K562 (cell line): ENCODE measurements around the gene NKX6-2. TPM values are rescaled to one million over a fixed set of nuclear protein-coding genes. Genes with fewer than 3 reads are reported as not detected.

Source experiments
- ATAC-seq: fragments of 200-7000 bp; cut with Tn5 transposase; 3 replicates; pipeline ENCODE4 v1.9.1; 2020; ENCODE audit warnings: moderate library complexity
- BruUV-seq: library from RNA; stranded (reverse); fragments of 400-500 nt; replicated peaks from 2 replicates; lab custom pipeline; 2021; lab: Mats Ljungman, UMichigan
- CTCF ChIA-PET: fragments of 300-600 bp; formaldehyde crosslinking; extraction: SDS; loops from one replicate; lab custom pipeline; 2021; ENCODE audit warnings: low intra/inter-chr PET ratio; lab: Yijun Ruan, JAX
- POLR2A ChIA-PET: fragments of 300-600, 350-650 bp; sonication (Branson Sonifier 250); formaldehyde crosslinking; extraction: SDS; loops from one replicate; lab custom pipeline; 2021; ENCODE audit warnings: antibody characterized with exemption, inconsistent platforms; lab: Yijun Ruan, JAX
- DNase-seq, 4 experiments: peaks; one replicate each; pipeline versions ENCODE4 v3.0.0 to v3.0.0-alpha.2; 2011 to 2018; ENCODE audit warnings: low spot score in 3 of 4, mixed read lengths in 3 of 4; ENCODE audit errors: extremely low read depth in 1 of 4
- FAIRE-seq: peaks from 2 replicates; lab custom pipeline; 2011; peaks lifted over from hg19 to GRCh38; lab: Jason Lieb, UNC
- H2AFZ ChIP-seq: 2 replicates; pipeline ENCODE4 v1.6.0; 2011; ENCODE audit warnings: low read depth, low read length, control low read depth, inconsistent platforms
- H3K27ac ChIP-seq: fragments of 200-600 bp; 3 replicates; pipeline ENCODE4 v1.8.0; 2011; ENCODE audit warnings: low read depth, mild to moderate bottlenecking, control low read depth, inconsistent platforms, low read length, moderate library complexity, mixed read lengths; ENCODE audit errors: extremely low read depth
- H3K27me3 ChIP-seq, 2 experiments: fragments of 300-600 bp in 1 of 2; 2 replicates in 1 of 2; 3 replicates in 1 of 2; pipeline versions ENCODE4 v1.6.0 to v1.8.0; 2011; ENCODE audit warnings: inconsistent platforms in 2 of 2, low read length in 2 of 2, mild to moderate bottlenecking in 1 of 2, mixed read lengths in 1 of 2, moderate library complexity in 1 of 2; ENCODE audit not compliant: control insufficient read depth in 2 of 2, insufficient read depth in 2 of 2
- H3K36me3 ChIP-seq: fragments of 300-600 bp; 3 replicates; pipeline ENCODE4 v1.8.0; 2011; ENCODE audit warnings: mild to moderate bottlenecking, low read length, inconsistent platforms; ENCODE audit not compliant: control insufficient read depth, insufficient read depth
- H3K4me1 ChIP-seq, 2 experiments: fragments of 200-600 bp in 1 of 2; replicated peaks in 1 of 2; 2 replicates in 1 of 2; 3 replicates in 1 of 2; pipeline versions ENCODE4 v1.5.1 to v1.8.0; 2011; ENCODE audit warnings: inconsistent platforms in 2 of 2, low read length in 2 of 2, mild to moderate bottlenecking in 1 of 2, mixed read lengths in 1 of 2, moderate library complexity in 1 of 2; ENCODE audit not compliant: control insufficient read depth in 2 of 2, insufficient read depth in 2 of 2
- H3K4me2 ChIP-seq: 2 replicates; pipeline ENCODE4 v1.6.1; 2011; ENCODE audit warnings: low read length, control low read depth, inconsistent platforms, mixed read lengths; ENCODE audit not compliant: insufficient read depth
- H3K4me3 ChIP-seq: fragments of 200-600 bp; sonication (generic), shearing (Covaris generic); 2 replicates; pipeline ENCODE4 v1.5.1; 2016; ENCODE audit warnings: control low read depth, inconsistent platforms
- H3K79me2 ChIP-seq: fragments of 200-600 bp; 3 replicates; pipeline ENCODE4 v1.8.0; 2011; ENCODE audit warnings: low read length, inconsistent platforms; ENCODE audit not compliant: control insufficient read depth, insufficient read depth
- H3K9ac ChIP-seq, 2 experiments: 2 replicates each; pipeline versions ENCODE4 v1.6.0 to v1.6.1; 2011; ENCODE audit warnings: low read depth in 2 of 2, low read length in 2 of 2, control low read depth in 1 of 2, inconsistent platforms in 1 of 2, mild to moderate bottlenecking in 1 of 2, mixed read lengths in 1 of 2; ENCODE audit not compliant: insufficient read depth in 1 of 2
- H3K9me1 ChIP-seq: one replicate; pipeline ENCODE4 v1.6.0; 2011; ENCODE audit warnings: inconsistent platforms, mild to moderate bottlenecking, low read length, moderate library complexity; ENCODE audit not compliant: control insufficient read depth, insufficient read depth
- H3K9me3 ChIP-seq: replicated peaks from 2 replicates; pipeline ENCODE4 v1.5.1; 2011; ENCODE audit warnings: low read depth, low read length, inconsistent platforms; ENCODE audit not compliant: control insufficient read depth, insufficient read depth
- H4K20me1 ChIP-seq: replicated peaks from 2 replicates; pipeline ENCODE4 v1.6.1; 2011; ENCODE audit warnings: low read length, inconsistent platforms, mixed read lengths; ENCODE audit not compliant: control insufficient read depth, insufficient read depth
- CCNT2 ChIP-seq: IDR thresholded peaks from 2 replicates; pipeline ENCODE4 v1.6.1; 2011; ENCODE audit warnings: borderline replicate concordance, low read depth, mild to moderate bottlenecking, moderate library complexity, mixed read lengths, low read length; ENCODE audit not compliant: insufficient read length; ENCODE audit errors: extremely low read depth
- FOXP4 ChIP-seq: sonication (generic); formaldehyde crosslinking; IDR thresholded peaks from 2 replicates; pipeline ENCODE4 v1.8.0; 2022; ENCODE audit warnings: mild to moderate bottlenecking, missing genetic modification reagents, borderline replicate concordance
- NFE2 ChIP-seq: IDR thresholded peaks from 2 replicates; pipeline ENCODE4 v1.6.1; 2014; ENCODE audit warnings: antibody characterized with exemption, low read depth
- TSHZ1 ChIP-seq: fragments of 250-450 bp; sonication (Bioruptor Pico); IDR thresholded peaks from 2 replicates; pipeline ENCODE4 v1.4.0; 2020; ENCODE audit warnings: mild to moderate bottlenecking, moderate library complexity
- ZEB2 ChIP-seq: fragments of 450-650 bp; IDR thresholded peaks from 2 replicates; pipeline ENCODE4 v1.6.1; 2016
- WGBS: fragments of 100-300 bp; shearing (Covaris generic); methylation state at CpG from one replicate; pipeline ENCODE4 v1.1.6; 2016; ENCODE audit warnings: low coverage, mixed read lengths; ENCODE audit not compliant: insufficient coverage; ENCODE audit errors: missing lambda C conversion rate; 5-methylcytosine and 5-hydroxymethylcytosine counted together
- in situ Hi-C: fragments of 300-500 bp; cut with MboI; formaldehyde crosslinking; loops from 4 replicates; pipeline ENCODE4 v1.15.0; 2018; ENCODE audit warnings: inconsistent platforms, mixed read lengths
- intact Hi-C: fragments of 100-400 bp; cut with micrococcal nuclease; formaldehyde crosslinking; loops from 2 replicates; pipeline ENCODE4 v1.14.2; 2022
- polyA plus RNA-seq, 8 experiments: library from polyadenylated mRNA; depleted of rRNA in 4 of 8; stranded (reverse) in 5 of 8; unstranded in 3 of 8; fragments of >200 nt; fragmentation: Nextera tagmentation in 2 of 8; fragmentation: Illumina TruSeq in 1 of 8; extraction: Ambion mirVana in 2 of 8; extraction: Trizol in 1 of 8; gene quantifications; 2 replicates each; pipeline versions ENCODE4 v1.2.1 to v1.2.3, GENCODE V29; 2011 to 2014; ENCODE audit warnings: inconsistent platforms in 1 of 8, missing spikeins in 1 of 8
- total RNA-seq, 7 experiments: library from RNA; depleted of rRNA in 6 of 7; stranded (reverse); fragments of >200 nt in 6 of 7; fragmentation: Illumina TruSeq in 2 of 7; extraction: Trizol in 2 of 7; gene quantifications; 2 replicates each; pipeline versions ENCODE4 v1.2.1 to v1.2.3, GENCODE V29; 2011 to 2021; ENCODE audit warnings: low replicate concordance in 1 of 7

NKX6-2 gene
- total and polyA plus RNA-seq, 9 of the 15 experiments (the other 6 are each of a cell fraction or from before 2014, with no cell fraction given), result 1.0 to 1.6 TPM; not detected in 7

DNA sequence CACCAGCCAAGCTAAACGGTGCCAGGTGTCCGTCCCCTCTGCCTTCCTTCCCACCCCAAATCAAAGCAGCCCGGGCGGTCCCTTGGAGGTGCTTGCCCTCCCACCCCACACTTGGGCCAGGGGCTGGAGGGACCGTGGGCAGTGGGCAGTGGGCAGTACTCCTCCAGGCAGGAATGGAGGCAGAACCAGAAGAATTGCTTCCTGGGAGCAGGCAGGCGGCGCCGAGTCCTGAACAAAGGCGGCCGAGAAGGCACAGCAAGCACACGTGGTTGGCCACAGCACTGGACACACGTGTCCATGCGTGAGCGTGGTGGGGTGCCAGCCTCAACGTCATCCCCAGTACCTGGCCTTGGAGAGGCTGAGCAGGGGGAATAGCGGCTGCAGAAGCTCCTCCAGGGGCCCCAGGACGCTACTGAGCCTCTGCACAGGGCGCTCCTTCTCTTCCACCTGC, 48.4 kb upstream of the NKX6-2 start (continued):
- TF ChIP-seq TSHZ1 (CRISPR knock-in tag), result no peak
- no peak for TF ChIP-seq NFE2
- no peak for TF ChIP-seq FOXP4 (CRISPR knock-in tag)

DNA sequence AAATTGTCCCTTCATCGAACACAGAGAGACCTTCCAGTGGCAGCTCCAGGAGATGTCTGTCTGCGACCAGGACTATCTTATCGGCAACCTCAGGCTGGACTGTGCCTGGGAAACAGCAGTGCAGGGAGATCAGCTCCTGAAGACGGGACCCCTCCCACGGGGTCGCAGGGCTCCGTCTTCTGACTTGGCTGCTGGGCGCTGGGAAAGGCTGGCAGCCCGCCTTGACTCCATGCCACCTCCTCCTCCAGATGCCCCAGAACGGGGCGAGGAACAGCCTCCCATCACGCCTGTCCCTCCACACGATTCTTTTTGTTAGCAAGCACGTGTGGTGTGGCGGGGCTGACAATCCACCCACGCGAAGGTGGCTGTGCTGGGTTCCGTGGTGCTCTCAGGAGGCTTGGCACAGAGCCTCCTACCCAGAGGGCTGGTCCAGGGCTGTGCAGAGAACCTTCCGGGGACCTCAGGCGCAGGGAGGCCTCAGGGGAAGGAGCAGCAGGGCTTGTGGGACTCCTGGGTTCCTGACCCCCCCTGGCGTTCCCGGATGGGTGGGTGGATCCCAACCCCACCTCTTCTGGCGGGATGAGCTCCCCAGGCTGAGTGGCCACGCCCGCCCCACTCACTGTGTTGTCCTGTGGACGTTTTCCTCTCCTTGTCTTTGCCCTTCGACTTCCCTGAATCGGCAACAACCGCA, 47.6 kb upstream of the NKX6-2 start:
- no peak for DNase-seq
- H3K4me3 ChIP-seq, result no peak overlapping the region
- no peaks in the 10 kb centered on the region for H4K20me1 ChIP-seq
- in situ Hi-C loops (no loop called here), intact Hi-C loops (no loop called here)
- no peaks in the 10 kb centered on the region for H3K9me3 ChIP-seq
- ChIA-PET CTCF (no interaction called here), POLR2A (no interaction called here)
- H2AFZ ChIP-seq, result no peak overlapping the region
- H3K27me3 ChIP-seq, result peaks cover 0 to 21% of the 10 kb centered on the region in 2 experiments; a peak in 3 of 5 replicates
- no TSS peak for BruUV-seq
- no peaks in the 10 kb centered on the region for H3K9me1 ChIP-seq
- H3K4me1 ChIP-seq, result peaks cover 0 to 7% of the 10 kb centered on the region in 2 experiments; a peak in 1 of 5 replicates
- no peaks in the 10 kb centered on the region for H3K79me2 ChIP-seq
- H3K27ac ChIP-seq, result no peak overlapping the region
- FAIRE-seq, result no peak
- WGBS, result 3% methylated on average over 20 of the region's 29 CpGs
- no peak overlapping the region for H3K9ac ChIP-seq
- no peaks in the 10 kb centered on the region for H3K36me3 ChIP-seq
- no peak overlapping the region for H3K4me2 ChIP-seq
- no peak for ATAC-seq
- TF ChIP-seq ZEB2 (no peak), CCNT2 (no peak)
